Measurements from ENCODE around the gene LCN15. TPM values are rescaled to one million over a fixed set of nuclear protein-coding genes. Genes with fewer than 3 reads are reported as not detected.

The LCN15 gene
- total and polyA plus RNA-seq, 2 of the 4 experiments (the other 2 are of a cell fraction): not detected

GRCh38 chr9:136733611-136734010, 30.7 kb downstream of the LCN15 start:
- peaks cover 4% of the 10 kb centered on the region; the same call in 1 of the 2 replicates for H3K4me1 ChIP-seq (ENCODE audit: control insufficient read depth, insufficient read depth, low read length)
- TF ChIP-seq FOS (IDR thresholded peaks at IDR 0.05; ENCODE audit: low read depth, low read length) (no peak), MXI1 (IDR thresholded peaks at IDR 0.05; ENCODE audit: borderline replicate concordance, low read depth, low read length) (no peak), RCOR1 (IDR thresholded peaks at IDR 0.05; ENCODE audit: insufficient replicate concordance, low read length) (no peak), MAZ (IDR thresholded peaks at IDR 0.05; ENCODE audit: borderline replicate concordance, low read depth, low read length) (no peak), MAFK (IDR thresholded peaks at IDR 0.05; ENCODE audit: low read depth, low read length) (no peak), RFX5 (IDR thresholded peaks at IDR 0.05; ENCODE audit: low read depth, low read length) (no peak), SMC3 (IDR thresholded peaks at IDR 0.05; ENCODE audit: low read depth, low read length) (no peak), POLR2A (IDR thresholded peaks at IDR 0.05; ENCODE audit: low read depth, low read length) (no peak), CEBPB (IDR thresholded peaks at IDR 0.05; ENCODE audit: low read depth, low read length) (no peak), NFE2L2 (IDR thresholded peaks at IDR 0.05; ENCODE audit: low read depth, low read length) (no peak), BHLHE40 (IDR thresholded peaks at IDR 0.05; ENCODE audit: low read depth, low read length) (no peak), RAD21 (IDR thresholded peaks at IDR 0.05; ENCODE audit: low read length) (no peak)
- TF ChIP-seq, protein P1, sequence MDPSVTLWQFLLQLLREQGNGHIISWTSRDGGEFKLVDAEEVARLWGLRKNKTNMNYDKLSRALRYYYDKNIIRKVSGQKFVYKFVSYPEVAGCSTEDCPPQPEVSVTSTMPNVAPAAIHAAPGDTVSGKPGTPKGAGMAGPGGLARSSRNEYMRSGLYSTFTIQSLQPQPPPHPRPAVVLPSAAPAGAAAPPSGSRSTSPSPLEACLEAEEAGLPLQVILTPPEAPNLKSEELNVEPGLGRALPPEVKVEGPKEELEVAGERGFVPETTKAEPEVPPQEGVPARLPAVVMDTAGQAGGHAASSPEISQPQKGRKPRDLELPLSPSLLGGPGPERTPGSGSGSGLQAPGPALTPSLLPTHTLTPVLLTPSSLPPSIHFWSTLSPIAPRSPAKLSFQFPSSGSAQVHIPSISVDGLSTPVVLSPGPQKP (IDR thresholded peaks at IDR 0.05; ENCODE audit: borderline replicate concordance, low read depth, low read length): no peak
- TF ChIP-seq, protein P2, sequence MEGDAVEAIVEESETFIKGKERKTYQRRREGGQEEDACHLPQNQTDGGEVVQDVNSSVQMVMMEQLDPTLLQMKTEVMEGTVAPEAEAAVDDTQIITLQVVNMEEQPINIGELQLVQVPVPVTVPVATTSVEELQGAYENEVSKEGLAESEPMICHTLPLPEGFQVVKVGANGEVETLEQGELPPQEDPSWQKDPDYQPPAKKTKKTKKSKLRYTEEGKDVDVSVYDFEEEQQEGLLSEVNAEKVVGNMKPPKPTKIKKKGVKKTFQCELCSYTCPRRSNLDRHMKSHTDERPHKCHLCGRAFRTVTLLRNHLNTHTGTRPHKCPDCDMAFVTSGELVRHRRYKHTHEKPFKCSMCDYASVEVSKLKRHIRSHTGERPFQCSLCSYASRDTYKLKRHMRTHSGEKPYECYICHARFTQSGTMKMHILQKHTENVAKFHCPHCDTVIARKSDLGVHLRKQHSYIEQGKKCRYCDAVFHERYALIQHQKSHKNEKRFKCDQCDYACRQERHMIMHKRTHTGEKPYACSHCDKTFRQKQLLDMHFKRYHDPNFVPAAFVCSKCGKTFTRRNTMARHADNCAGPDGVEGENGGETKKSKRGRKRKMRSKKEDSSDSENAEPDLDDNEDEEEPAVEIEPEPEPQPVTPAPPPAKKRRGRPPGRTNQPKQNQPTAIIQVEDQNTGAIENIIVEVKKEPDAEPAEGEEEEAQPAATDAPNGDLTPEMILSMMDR (conservative IDR thresholded peaks at IDR 0.05; ENCODE audit: low read depth, low read length): no peak
- no peaks in the 10 kb centered on the region for H4K20me1 ChIP-seq (ENCODE audit: insufficient read depth, low read length)
- no peaks in the 10 kb centered on the region for H3K36me3 ChIP-seq (ENCODE audit: control insufficient read depth, insufficient read depth, low read length)
- no TSS peak for BruUV-seq (replicated peaks)
- 76% methylated on average over 6 of the region's 12 CpGs; no CpG with 5 or more reads in 1 of the 2 experiments for WGBS, 2 experiments (ENCODE audit: extremely low coverage in 2 of 2, insufficient read length in 1 of 2)
- no peak overlapping the region for H3K4ac ChIP-seq (ENCODE audit: low read depth, low read length)
- peaks cover 9% of the 10 kb centered on the region for H3K27me3 ChIP-seq (ENCODE audit: control insufficient read depth, insufficient read depth, low read length)
- CTCF ChIA-PET: no interaction called here
- no peaks in the 10 kb centered on the region for H3K9me3 ChIP-seq (ENCODE audit: control insufficient read depth, insufficient read depth, low read length)
- POLR2A ChIA-PET (ENCODE audit: unreplicated experiment): no interaction called here
- no peak overlapping the region for H4K5ac ChIP-seq (ENCODE audit: low read depth, low read length)
- no peak overlapping the region for H3K27ac ChIP-seq (ENCODE audit: insufficient read depth, low read length)
- H2BK5ac ChIP-seq (ENCODE audit: low read depth, low read length, poor library complexity, severe bottlenecking): no peak overlapping the region
- H2AK5ac ChIP-seq (ENCODE audit: low read depth, low read length): no peak overlapping the region
- no peaks in the 10 kb centered on the region for H3K9me1 ChIP-seq (ENCODE audit: insufficient read depth, low read length)
- H3K18ac ChIP-seq (ENCODE audit: low read depth, low read length): no peak overlapping the region
- peaks cover 10 to 29% of the 10 kb centered on the region in 2 experiments; a peak in 3 of 4 replicates for H3K79me1 ChIP-seq (ENCODE audit: low read depth in 1 of 2, low read length in 2 of 2)
- H3K9ac ChIP-seq (ENCODE audit: low read depth, low read length): no peak overlapping the region
- dilution Hi-C loops (cut with HindIII; ENCODE audit: low sequenced_read_pairs, unreplicated experiment): no loop called here
- no peak overlapping the region for H2BK20ac ChIP-seq (ENCODE audit: low read depth, low read length)
- H4K8ac ChIP-seq (ENCODE audit: low read depth in 2 of 2, low read length in 2 of 2): no peak overlapping the region
- no peak overlapping the region for H3K4me3 ChIP-seq (ENCODE audit: insufficient read depth, low read depth, low read length)
- no peak overlapping the region for H3K56ac ChIP-seq (ENCODE audit: extremely low read depth, insufficient read depth, low read length)
- no peak for DNase-seq
- no peak overlapping the region for H4K91ac ChIP-seq (ENCODE audit: insufficient read depth, low read depth, low read length)
- intact Hi-C loops (cut with micrococcal nuclease): no loop called here
- H3K23ac ChIP-seq (ENCODE audit: low read depth, low read length): no peak overlapping the region
- H3K14ac ChIP-seq (replicated peaks; ENCODE audit: low read depth, low read length): no peak overlapping the region
- no peak for ATAC-seq (ENCODE audit: low read depth)
- H3K4me2 ChIP-seq (ENCODE audit: low read depth, low read length): no peak overlapping the region
- no peak overlapping the region for H2BK15ac ChIP-seq (ENCODE audit: low read depth, low read length)
- H2AFZ ChIP-seq (replicated peaks; ENCODE audit: low read length, poor library complexity): no peak overlapping the region
- H2AK9ac ChIP-seq (replicated peaks; ENCODE audit: low read depth, low read length, poor library complexity): no peak overlapping the region
- in situ Hi-C loops (cut with MboI; ENCODE audit: low sequenced_read_pairs): no loop called here
- no peak overlapping the region for H2BK120ac ChIP-seq (ENCODE audit: low read depth, low read length)

All from IMR-90 (cell line).